HG03060 (cell line): ENCODE data around the gene C11orf98.
"Not testable (repeated sequence)": the region's sequence is repeated elsewhere in the genome, so short reads cannot be mapped to it uniquely, and the experiment has no call there.

ENCODE experiments used
- ATAC-seq: cut with Tn5 transposase; IDR thresholded peaks from one replicate; pipeline ENCODE4 v1.9.1; 2021; ENCODE audit warnings: low read depth, moderate number of reproducible peaks; ENCODE audit not compliant: unreplicated experiment

C11orf98 gene

GRCh38 chr11:62665075-62665598 lies at the start of gene C11orf98, which contains the start of gene CSKMT:
C11orf98 (minus strand) TSS chr11:62665210; CDS start chr11:62665169, 41 bp downstream.
CSKMT (plus strand) TSS chr11:62665312; CDS start chr11:62665880, 568 bp downstream.
- peak; percentile 46 for ATAC-seq

- ATAC-seq, result no peak
Observed at GRCh38 chr11:62713343-62713742, 48.3 kb upstream of the C11orf98 start.

GRCh38 chr11:62712861-62713260 lies 47.9 kb upstream of the C11orf98 start:
- no peak for ATAC-seq

- no peak for ATAC-seq
Observed at GRCh38 chr11:62712276-62712812, 47.3 kb upstream of the C11orf98 start.

- no peak for ATAC-seq
Observed at GRCh38 chr11:62710001-62710345, 45.0 kb upstream of the C11orf98 start.

- ATAC-seq, result peak; percentile 69
Observed at GRCh38 chr11:62709247-62710000, 44.4 kb upstream of the C11orf98 start.

GRCh38 chr11:62708793-62709192 lies 43.8 kb upstream of the C11orf98 start:
- ATAC-seq, result no peak

GRCh38 chr11:62708392-62708791 lies 43.4 kb upstream of the C11orf98 start:
- no peak for ATAC-seq

GRCh38 chr11:62707277-62707861 lies 42.4 kb upstream of the C11orf98 start, which contains the start of the genes BSCL2 and GNG3:
BSCL2 (minus strand) TSS chr11:62707424; CDS start chr11:62707195, 229 bp downstream.
GNG3 (plus strand) TSS chr11:62707676; CDS start chr11:62708296, 620 bp downstream.
- ATAC-seq, result no peak

GRCh38 chr11:62706850-62707247 lies 41.8 kb upstream of the C11orf98 start:
- ATAC-seq, result no peak

GRCh38 chr11:62705880-62706849 lies 41.2 kb upstream of the C11orf98 start:
- ATAC-seq, result no peak

GRCh38 chr11:62705413-62705812 lies 40.4 kb upstream of the C11orf98 start:
- no peak for ATAC-seq

- not testable (repeated sequence) for ATAC-seq
Observed at GRCh38 chr11:62703921-62704320, 38.9 kb upstream of the C11orf98 start.

GRCh38 chr11:62702246-62702645 lies 37.2 kb upstream of the C11orf98 start:
- ATAC-seq, result no peak

GRCh38 chr11:62694455-62695167 lies 29.6 kb upstream of the C11orf98 start:
- no peak for ATAC-seq

GRCh38 chr11:62693624-62694023 lies 28.6 kb upstream of the C11orf98 start:
- ATAC-seq, result not testable (repeated sequence)

GRCh38 chr11:62689421-62690183 lies 24.6 kb upstream of the C11orf98 start, which contains the start of gene LRRN4CL:
LRRN4CL (minus strand) TSS chr11:62689530; CDS start chr11:62688508, 1,022 bp downstream.
- no peak for ATAC-seq

- ATAC-seq, result no peak
Observed at GRCh38 chr11:62688491-62688890, 23.5 kb upstream of the C11orf98 start.
